HL-60/S4 treated with phorbol 12-myristate 13-acetate at 8.2 ng/mL for 4 days and 3 days (cell line): ENCODE data around the gene ACTN4.
"Not testable (repeated sequence)": the region's sequence is repeated elsewhere in the genome, so short reads cannot be mapped to it uniquely, and the experiment has no call there.

ENCODE experiments used
- in situ Hi-C: fragments of 300-500 bp; cut with MboI; formaldehyde crosslinking; loops from 2 replicates; pipeline ENCODE4 v1.15.0; 2022; ENCODE audit warnings: low sequenced_read_pairs

The ACTN4 gene

GRCh38 chr19:38734426-38735256 is 87.2 kb downstream of the ACTN4 start:
- in situ Hi-C loops = no loop called here

GRCh38 chr19:38735257-38735686 is 87.8 kb downstream of the ACTN4 start:
- in situ Hi-C loops = no loop called here

- in situ Hi-C loops = no loop called here
These were observed 88.6 kb downstream of the ACTN4 start for GRCh38 chr19:38736036-38736412.

GRCh38 chr19:38736413-38737280 is 89.2 kb downstream of the ACTN4 start:
- in situ Hi-C loops = no loop called here

GRCh38 chr19:38737281-38737865 is 89.9 kb downstream of the ACTN4 start:
- in situ Hi-C loops = no loop called here

- in situ Hi-C loops = no loop called here
These were observed 90.7 kb downstream of the ACTN4 start for GRCh38 chr19:38737921-38738737.

GRCh38 chr19:38739440-38740256 is 92.2 kb downstream of the ACTN4 start:
- in situ Hi-C loops = no loop called here

- in situ Hi-C loops = no loop called here
These were observed 92.8 kb downstream of the ACTN4 start for GRCh38 chr19:38740257-38740592.

GRCh38 chr19:38740932-38741331 is 93.5 kb downstream of the ACTN4 start:
- in situ Hi-C loops = no loop called here

- in situ Hi-C loops = no loop called here
These were observed 94.2 kb downstream of the ACTN4 start for GRCh38 chr19:38741670-38742069.

GRCh38 chr19:38742296-38742695 is 94.8 kb downstream of the ACTN4 start:
- in situ Hi-C loops = no loop called here

- in situ Hi-C loops = no loop called here
These were observed 95.5 kb downstream of the ACTN4 start for GRCh38 chr19:38742906-38743305.

- in situ Hi-C loops = no loop called here
These were observed 96.2 kb downstream of the ACTN4 start for GRCh38 chr19:38743394-38744297.

- in situ Hi-C loops = no loop called here
These were observed 96.8 kb downstream of the ACTN4 start, which contains the start of gene CAPN12 for GRCh38 chr19:38744298-38744681. TSS of gene CAPN12 (minus strand) at chr19:38744474. CDS start at chr19:38744165, 309 bp downstream.

GRCh38 chr19:38744874-38745273 is 97.4 kb downstream of the ACTN4 start:
- in situ Hi-C loops = no loop called here

- in situ Hi-C loops = no loop called here
These were observed 97.9 kb downstream of the ACTN4 start for GRCh38 chr19:38745316-38745715.

GRCh38 chr19:38753783-38754182 is 106.3 kb downstream of the ACTN4 start:
- in situ Hi-C loops = not testable (repeated sequence)

- in situ Hi-C loops = not testable (repeated sequence)
These were observed 106.7 kb downstream of the ACTN4 start for GRCh38 chr19:38754196-38754595.

GRCh38 chr19:38759590-38760003 is 112.1 kb downstream of the ACTN4 start:
- in situ Hi-C loops = no loop called here
